ENCODE measurements around the gene FAM222B.
"Not testable (repeated sequence)": the region's sequence is repeated elsewhere in the genome, so short reads cannot be mapped to it uniquely, and the experiment has no call there.

The FAM222B gene

DNA sequence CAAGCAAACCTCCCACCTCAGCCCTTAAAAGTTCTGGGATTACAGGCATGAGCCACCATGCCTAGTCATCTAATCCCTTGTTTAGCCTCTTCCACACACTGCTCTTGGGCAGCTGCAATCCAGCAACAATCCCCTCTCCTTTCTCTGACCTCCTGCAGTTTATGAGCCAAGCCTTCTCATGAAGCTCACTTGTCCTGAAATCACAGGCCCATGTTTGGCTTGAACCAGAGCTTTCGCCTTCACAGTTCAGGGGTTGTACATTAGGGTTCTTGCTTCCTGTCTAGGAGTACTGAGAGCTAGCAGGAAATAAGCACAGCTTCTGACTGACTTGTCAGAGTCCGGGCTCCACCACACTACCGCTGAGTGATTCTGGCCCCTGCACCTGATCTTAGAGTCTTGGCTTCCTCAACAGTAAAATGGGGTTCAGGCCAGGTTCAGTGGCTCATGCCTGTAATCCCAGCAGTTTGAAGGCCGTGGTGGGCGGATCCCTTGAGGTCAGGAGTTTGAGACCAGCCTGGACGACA lies 28.5 kb upstream of the FAM222B start:
- DNase-seq = no peak

DNA sequence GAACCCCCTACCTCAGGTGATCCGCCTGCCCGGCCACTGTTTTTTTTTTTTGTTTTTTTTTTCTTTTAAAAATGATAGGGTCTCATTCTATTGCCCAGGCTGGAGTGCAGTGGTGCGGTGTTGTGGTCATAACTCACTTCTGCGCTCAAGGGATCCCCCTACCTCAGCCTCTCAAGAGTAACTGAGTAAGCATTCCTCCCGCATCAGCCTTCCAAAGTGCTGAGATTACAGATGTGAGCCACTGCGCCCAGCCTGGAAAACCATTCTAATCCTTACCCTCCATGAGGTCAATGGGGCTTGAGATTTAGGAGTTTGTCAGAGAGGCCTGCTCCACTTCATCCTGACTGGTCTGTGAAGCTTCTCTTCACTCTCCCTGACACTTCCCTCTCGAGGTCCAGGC lies 24.7 kb upstream of the FAM222B start:
- DNase-seq = no peak

DNA sequence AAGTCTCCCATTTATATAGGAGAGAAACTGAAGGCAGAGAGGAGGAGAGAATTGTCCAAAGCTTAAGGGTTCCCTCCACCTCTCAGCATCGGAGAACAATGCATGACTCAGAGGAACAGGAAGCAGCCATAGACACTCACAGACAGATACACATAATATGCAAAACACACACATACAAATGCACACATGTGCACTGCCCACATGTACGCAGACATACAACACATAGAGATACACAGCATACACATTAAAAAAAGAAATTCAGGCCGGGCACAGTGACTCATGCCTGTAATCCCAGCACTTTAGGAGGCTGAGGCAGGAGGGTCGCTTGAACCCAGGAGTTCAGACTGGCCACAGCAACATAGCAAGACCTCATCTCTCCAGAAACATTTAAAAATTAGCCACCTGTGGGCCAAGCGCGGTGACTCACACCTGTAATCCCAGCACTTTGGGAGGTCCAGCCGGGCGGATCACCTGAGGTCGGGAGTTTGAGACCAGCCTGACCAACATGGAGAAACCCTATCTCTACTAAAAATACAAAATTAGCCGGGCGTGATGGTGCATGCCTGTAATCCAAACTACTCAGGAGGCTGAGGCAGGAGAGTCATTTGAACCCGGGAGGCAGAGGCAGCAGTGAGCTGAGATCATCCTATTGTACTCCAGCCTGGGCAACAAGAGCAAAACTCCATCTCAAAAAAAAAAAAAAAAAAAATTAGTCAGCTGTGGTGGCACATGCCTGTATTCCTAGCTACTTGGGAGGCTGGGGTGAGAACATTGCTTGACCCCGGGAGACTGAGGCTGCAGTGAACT lies 23.6 kb upstream of the FAM222B start:
- no peak for DNase-seq

DNA sequence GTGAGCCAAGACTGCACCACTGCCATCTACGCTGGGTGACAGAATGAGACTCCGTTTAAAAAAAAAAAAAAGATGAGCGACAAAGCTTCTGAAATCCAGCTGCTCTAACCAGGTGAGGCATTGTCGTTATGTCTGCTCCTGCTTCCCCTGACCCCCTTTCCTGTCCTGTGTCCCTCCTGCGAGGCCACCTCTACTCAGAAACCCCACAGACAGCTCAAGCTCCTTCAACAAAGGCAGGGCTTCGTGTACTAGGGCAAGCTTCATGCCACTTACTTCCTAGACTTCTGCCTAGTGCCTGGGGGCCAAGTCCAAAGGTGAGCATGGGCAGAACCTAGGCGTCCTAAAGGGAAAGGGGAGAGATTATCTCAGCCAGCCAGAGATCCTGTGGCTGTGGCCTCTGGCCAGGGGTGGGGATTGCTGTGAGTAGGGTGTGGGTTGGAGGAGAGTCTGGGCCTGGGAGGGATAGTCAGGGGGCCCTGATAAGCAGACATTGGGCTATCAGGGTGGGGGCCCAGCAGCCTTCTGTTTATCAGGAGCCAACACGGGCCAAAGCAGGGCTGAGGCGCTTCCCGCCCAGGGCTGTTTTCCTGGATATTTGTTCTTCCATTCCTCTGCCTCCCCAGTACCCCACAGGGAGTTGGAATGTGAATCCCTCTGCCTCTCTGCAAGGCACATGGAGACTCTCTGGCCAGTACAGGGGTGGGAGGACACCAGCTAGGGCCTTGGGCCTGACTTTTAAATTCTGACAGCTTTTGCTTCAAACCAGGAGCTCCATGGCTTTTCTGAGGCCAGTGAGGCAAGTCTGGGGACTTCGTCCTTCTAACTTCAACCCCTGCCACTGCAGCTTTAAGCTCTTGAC lies 22.6 kb upstream of the FAM222B start:
- no peak for DNase-seq

DNA sequence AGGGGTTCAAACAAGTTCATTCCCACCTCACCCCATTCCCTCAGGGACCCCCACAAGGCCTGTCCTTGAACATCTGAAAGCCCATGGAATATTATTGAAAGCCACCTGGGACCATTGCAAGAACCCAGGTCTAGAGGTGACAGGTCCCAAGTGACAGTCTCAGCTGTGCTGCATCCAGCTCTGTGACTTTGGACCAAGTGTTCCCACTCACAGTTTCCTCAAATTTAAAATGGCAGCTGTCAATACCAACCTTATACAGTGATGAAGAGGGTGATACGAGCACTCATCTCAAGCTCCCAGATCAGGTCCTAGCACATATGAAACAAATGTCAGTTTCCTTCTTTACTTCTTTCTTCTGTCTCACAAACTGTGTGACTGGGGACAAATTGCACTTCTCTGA lies 21.4 kb upstream of the FAM222B start:
- DNase-seq = no peak

DNA sequence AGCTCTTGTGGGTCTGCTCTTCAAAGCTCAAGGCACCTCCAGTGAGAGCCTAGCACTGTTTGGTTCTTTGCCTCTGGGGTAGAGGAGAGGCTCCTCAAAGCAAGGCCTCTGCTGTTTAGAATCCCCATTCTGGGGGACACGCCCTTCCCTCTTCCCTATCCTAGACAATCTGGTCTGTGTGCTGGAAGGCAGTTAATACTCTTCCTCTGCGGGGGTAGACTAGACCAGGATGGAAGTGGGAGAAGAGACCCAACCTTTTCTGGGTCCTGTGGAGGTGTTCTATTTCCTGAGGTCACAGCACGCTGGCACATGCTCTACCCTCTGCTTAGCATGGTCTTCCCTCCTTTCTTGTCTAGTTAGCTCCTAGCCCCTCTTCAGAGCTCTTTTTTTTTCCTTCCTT lies 20.0 kb upstream of the FAM222B start:
- DNase-seq = no peak

DNA sequence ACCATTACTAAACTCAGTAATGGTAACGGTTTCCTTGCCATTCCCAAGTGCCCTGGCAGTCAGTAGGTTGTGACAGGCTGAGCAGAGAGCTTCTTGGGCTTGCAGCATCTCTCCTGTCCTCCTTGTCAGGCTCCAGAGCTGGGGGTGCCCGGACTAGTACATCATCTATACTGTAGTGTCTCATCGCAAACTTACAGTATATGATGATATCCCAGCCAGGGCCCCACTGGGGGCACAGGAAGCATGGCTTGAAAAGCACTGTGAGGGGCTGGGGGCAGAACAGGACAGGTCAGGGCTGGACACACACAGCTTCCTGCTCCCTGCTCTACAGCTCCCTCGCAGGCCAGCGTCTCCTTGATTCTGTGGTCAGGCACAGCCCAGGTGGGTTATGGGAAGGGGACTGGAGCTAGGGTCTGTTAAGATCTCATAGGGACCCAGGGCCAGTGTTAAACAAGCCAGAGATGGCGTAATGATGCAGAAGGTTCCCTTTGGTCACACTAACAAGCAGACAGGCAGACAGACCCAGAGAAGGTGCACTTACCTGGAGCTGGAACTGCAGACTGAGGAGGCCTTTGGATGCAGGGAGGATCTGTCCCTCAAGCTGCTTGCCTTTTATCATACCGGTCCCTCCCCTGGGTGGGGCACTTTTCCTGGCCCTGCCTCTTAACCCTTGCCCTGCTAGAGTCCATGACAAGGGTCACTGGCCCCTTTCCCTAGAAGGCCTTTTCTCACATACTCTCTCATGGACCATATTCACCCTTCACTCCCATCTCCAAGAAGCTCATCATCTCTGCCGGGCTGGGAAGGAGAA lies 19.0 kb upstream of the FAM222B start:
- DNase-seq = no peak

DNA sequence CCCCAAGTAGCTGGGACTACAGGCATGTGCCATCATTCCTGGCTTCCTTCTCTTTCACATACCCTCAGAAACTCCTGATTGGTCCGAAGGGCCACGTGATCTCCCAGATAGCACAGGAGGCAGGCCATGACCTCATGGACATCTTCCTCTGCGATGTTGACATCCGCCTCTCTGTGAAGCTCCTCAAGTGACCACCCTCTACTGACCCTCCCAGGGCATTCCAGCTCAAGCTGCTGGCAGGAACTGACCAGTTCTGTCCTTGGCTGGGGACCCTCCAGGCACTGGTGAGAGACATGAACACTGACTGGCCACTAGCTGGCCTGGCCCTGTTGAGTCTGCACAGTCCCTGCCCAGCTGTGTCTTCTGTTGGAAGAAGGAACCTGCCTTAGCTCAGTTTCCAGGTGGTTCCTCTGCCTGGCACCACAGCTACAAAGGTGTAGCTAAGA lies 17.8 kb upstream of the FAM222B start:
- DNase-seq = no peak

DNA sequence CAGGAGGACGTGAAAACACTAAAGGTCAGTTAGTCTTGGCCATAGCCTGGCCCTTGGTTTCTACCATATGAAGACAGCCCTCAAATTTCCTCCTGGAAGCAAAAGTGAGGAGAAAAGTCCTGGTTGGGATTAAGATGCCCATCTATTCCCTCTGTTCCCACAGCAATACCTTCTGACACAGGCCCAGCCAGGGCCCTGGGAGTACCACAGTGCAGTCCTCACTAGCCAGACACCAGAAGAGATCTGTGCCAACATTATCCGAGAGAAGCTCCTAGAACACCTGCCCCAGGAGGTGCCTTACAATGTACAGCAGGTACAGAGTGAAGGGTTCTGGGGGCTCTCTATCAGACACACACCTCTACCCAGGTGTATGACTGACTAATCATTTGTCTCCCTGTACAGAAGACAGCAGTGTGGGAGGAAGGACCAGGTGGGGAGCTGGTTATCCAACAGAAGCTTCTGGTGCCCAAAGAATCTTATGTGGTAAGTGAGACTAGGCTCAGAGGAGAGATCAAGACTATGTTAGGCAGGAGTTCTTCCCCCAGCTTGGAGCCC lies 16.3 kb upstream of the FAM222B start:
- no peak for DNase-seq

DNA sequence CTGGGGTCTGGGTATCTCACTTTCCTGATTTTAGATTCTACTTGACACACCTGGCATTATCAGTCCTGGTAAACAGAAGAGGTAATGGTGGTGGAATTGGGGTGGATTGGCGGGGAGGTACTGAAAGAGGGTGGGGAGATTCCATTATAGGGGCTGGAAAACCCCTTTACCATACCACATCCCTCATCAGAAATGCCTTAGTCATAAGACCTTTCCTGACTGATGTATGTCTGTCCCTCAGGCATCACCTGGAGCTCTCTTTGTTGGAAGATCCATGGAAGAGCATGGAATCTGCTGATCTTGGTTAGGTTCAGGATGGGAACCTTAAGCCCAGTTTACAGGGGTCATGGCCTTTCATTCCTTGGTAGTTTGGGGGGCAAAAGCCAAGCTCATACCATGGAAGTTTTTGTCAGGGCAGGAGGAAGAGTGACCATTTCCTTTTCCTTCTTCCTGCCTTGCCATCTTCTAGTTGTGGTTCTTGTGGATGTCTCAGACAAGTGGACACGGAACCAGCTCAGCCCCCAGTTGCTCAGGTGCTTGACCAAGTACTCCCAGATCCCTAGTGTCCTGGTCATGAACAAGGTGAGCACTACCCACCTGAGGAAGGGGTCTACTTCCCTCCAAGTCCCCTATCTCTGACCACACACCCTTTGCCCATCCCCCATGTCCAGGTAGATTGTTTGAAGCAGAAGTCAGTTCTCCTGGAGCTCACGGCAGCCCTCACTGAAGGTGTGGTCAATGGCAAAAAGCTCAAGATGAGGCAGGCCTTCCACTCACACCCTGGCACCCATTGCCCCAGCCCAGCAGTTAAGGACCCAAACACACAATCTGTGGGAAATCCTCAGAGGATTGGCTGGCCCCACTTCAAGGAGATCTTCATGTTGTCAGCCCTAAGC lies 15.6 kb upstream of the FAM222B start:
- DNase-seq = no peak

DNA sequence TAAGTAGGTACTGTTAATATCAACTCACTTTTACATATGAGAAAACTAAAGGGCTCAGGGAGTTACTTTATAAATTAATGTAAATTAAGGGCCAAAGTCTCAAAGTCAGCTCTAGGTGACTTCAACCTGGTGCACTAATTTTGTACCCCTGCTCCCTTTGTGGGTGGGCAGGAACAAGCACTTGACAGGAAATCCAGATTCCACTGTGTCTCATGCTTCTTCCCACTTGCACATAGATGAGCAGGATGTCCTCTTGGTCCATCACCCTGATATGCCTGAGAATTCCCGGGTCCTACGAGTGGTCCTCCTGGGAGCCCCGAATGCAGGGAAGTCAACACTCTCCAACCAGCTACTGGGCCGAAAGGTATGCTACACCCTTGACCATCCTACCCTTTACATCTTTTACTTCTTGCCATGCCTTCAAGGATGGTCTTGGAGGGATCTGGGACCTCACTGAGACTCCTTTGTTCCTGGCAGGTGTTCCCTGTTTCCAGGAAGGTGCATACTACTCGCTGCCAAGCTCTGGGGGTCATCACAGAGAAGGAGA lies 13.5 kb upstream of the FAM222B start:
- DNase-seq = no peak

DNA sequence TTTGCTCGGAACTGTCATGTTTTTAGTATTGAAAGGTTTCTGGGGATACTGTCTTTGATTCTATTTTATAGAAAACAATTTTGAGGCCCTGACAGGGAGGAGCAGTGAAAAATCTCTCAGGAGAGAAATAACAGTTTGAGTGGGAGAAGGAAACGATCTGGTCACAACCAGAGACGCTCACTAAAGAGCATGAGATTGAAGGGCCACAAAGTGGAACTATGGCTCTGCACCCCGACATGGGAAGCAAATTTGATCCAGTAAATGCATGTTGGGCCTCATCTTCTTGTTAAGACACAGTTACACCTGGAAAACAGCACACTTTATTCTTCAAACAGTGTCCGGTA lies 12.7 kb upstream of the FAM222B start:
- no peak for DNase-seq

DNA sequence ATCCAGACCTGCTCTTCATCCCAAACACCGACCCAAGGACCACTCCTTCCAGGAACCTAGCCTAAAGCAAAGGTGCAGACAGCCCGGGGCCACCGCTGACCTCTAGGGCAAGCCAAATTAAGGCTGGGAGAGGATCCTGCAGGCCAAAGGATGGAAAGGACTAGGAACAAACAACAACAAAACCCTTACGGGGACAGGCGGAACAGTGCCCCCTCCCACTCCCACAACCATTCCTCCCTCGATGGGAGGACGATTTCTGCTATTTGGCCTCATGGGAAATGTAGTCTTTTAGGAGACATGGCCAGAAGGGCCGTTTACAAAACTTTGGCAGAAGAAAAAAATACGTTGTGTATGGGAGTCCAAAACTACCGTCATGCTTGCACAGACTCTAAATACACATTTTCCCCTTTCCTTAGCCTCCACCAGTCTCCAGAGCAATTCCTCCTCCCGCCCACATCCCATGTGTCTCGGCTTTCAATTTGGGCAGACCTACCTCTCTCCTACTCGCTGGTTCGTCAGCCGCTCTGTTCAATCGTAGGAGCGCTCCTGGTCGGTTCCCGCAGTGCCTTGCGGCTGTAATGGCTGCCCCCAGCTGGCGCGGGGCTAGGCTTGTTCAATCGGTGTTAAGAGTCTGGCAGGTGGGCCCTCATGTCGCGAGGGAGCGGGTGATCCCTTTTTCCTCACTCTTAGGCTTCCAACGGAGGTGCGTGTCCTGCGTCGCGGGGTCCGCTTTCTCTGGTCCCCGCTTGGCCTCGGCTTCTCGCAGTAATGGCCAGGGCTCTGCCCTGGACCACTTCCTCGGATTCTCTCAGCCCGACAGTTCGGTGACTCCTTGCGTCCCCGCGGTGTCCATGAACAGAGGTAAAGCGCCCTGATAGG lies 12.1 kb upstream of the FAM222B start, which contains the start of gene ERAL1:
ERAL1 (plus strand) TSS at position 560 of the 879 bp plus-strand sequence; CDS start at position 579, 19 bp downstream.
- DNase-seq = peak; percentile 82

DNA sequence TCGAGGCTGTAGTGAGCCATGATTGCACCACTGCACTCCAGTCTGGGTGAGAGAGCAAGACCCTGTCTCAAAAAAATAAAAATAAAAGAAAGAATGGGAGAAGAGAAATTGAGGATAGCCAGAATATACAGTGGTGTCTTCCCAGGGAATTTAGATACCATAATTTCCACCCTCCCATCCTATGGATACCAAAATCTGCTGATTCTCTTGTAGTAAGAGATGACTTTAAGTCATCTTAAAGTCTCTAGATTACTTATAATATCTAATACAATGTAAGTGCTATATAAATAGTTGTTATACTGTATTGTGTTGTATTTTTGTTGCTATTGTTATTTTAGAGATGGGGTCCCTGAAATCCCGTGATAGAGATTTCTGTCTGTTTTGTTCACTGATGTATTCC lies 10.7 kb upstream of the FAM222B start:
- no peak for DNase-seq

DNA sequence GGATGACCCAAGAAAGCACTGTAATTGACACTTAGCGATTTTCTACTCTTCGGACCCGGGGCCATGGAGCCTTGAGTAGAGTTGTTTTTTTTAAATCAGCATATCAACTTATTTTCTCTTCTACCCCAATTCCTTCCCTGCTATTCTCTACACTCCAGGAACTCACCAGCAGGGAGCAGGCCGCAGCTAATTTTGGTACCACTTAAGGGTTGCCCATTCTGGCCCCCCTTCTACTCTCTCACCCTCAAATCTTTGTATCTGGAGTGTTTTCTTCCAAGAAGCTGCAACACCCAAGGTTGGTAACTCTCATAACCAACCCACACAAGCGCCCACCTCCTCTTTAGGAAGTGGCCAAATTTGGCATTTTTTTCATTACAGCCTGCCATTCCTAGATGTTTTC lies 6.7 kb upstream of the FAM222B start:
- no peak for DNase-seq

DNA sequence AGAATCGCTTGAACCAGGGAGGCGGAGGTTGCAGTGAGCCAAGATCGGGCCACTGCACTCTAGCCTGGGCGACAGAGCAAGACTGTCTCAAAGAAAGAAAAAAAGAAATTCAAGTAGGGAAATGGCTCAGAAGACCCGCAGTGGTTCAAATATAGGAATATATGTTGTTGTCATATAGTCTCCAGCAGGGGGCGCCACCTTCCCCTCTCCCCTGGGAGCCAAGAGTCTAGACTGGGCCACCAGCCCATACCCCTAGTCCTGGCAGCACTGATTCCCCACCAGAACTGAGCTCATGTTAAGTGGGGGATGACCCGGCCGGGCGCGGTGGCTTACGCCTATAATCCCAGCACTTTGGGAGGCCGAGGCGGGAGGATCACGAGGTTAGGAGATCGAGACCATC lies 6.1 kb upstream of the FAM222B start:
- DNase-seq = peak; percentile 35

DNA sequence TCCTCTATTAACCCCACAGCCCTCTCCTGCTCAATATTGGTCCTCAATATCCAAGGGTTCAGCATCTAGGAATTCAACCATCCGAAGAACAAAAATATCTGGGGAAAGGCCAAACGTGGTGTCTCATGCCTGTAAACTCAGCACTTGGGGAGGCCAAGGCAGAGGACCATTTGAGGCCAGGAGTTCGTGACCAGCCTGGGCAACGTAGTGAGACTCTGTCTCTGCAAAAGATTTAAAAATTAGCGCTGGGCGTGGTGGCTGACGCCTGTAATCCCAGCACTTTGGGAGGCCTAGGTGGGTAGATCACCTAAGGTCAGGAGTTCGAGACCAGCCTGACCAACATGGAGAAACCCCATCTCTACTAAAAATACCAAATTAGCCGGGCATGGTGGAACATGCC lies 4.1 kb upstream of the FAM222B start:
- DNase-seq = not testable (repeated sequence)

DNA sequence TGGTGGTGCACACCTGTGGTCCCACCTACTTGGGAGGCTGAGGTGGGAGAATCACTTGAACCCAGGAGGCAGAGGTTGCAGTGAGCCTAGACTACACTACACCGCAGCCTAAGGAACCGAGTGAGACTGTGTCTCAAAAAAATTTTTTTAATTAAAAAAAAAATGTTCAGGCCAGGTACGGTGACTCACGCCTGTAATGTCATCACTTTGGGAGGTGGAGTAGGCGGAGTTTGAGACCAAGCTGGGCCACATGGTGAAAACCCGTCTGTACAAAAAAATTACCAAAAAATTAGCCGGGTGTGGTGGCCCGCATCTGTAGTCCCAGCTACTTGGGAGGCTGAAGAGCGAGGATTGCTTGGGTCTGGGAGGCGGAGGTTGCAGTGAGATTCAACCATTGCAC lies 3.6 kb upstream of the FAM222B start:
- no peak for DNase-seq

DNA sequence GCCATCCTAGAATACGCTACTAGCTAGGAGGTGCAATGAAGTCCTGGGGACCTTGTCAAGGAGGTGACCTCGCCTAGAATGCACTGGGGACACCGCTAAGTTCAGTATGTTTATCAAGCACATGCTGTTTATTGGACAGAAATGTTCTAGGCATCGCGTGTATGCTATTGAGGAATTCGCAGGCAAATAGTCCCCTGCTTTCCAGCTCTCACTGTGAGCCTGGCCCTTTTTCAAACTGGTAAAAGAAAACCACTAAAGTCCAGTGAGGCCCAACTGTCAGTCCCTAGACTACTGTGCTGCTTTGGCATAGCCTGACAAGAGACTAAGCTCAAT lies 1.2 kb upstream of the FAM222B start:
- DNase-seq = no peak

DNA sequence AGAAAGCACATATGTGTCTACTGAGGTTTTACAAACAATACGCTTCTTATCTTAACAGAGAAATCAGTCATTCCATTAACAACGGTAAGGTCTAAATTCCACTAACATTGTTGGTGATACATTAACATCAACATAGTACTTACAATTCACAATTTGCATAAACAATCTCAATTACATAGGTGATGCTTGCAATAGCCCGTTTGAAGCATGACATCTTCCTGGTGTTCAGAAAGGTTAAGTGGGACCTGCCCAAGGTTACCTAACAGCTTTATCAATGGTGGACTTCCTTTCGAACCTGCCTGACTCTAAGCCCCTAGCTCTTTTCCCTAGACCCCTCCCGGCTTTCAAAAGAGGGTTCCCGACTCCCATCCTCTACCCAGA lies 699 bp downstream of the FAM222B start:
- DNase-seq = no peak

Measured in effector CD4-positive, alpha-beta T cell (primary cell).